ENCODE measurements around the gene SMC1B.

DNA sequence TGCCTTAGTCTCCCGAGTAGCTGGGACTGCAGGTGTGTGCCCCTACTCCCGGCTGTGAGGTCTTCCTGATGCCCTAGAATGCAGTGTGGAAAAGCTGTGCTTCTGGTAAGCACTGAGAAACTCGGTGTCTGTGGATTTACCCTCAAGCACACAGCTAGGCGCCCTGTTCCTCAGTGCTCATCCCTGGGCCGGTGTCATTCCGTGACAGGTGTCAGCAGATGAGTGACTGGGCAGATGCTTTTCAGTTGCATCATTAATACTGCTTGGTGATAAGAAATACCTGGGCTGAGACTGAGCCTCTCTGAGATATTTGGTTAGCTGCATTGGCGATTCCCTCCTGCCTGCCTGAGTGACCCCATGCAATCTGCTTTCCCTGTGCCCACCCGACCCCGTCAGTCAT, 81.9 kb downstream of the SMC1B start:
- TF ChIP-seq, protein P1, sequence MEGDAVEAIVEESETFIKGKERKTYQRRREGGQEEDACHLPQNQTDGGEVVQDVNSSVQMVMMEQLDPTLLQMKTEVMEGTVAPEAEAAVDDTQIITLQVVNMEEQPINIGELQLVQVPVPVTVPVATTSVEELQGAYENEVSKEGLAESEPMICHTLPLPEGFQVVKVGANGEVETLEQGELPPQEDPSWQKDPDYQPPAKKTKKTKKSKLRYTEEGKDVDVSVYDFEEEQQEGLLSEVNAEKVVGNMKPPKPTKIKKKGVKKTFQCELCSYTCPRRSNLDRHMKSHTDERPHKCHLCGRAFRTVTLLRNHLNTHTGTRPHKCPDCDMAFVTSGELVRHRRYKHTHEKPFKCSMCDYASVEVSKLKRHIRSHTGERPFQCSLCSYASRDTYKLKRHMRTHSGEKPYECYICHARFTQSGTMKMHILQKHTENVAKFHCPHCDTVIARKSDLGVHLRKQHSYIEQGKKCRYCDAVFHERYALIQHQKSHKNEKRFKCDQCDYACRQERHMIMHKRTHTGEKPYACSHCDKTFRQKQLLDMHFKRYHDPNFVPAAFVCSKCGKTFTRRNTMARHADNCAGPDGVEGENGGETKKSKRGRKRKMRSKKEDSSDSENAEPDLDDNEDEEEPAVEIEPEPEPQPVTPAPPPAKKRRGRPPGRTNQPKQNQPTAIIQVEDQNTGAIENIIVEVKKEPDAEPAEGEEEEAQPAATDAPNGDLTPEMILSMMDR (IDR thresholded peaks at IDR 0.05): no peak
- TF ChIP-seq POLR2A (IDR thresholded peaks at IDR 0.05): no peak
